ENCODE measurements around the gene COL1A1. TPM values are rescaled to one million over a fixed set of nuclear protein-coding genes. Genes with fewer than 3 reads are reported as not detected.

The COL1A1 gene
- total and polyA plus RNA-seq, 2 of the 13 experiments (the other 11 are each of a cell fraction or from before 2014, with no cell fraction given), result 0.05 TPM; not detected in 1

DNA sequence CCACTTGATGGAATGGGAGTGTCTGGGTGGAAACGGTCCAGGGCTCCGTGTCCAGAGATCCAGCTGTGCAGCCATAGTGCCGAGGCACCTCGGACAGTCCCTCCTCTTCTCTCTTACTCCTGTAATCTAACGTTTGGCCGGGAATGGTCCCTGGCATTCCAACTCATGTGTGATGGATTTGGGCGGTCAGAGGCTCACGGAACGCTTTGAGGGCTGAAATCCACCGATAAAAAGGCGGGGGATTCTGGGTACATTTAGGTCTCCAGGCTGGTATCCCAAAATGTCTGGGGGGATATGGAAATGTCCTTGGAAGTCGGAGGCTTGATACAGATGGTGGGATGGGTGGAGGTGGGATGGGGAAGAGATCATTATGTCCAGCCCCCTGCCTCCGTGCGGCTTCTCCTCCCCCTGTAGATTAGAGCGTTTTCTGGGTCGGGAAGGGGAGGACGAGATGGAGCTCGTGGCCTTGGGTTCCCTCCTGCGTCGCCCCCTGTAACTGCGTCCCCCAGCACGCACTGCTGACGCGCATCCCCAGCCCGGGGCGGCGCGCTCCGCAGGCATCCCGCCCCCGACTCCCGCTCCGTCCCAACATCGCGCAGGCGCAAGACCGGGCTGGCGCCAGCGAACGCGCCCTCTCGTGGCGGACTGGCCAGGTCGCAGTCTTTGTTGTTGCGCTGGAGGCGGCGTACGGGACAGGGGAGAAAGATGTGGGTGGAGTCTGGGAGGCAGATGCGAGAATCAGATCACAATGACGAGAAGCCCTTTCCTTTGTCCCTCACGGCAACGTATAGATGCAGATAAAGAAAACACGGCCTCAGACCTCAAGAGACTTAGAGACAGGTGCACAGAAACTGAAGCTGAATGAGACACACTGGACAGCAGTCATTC, 40.2 kb downstream of the COL1A1 start (continued):
- TF ChIP-seq ZNF30 (CRISPR knock-in tag; IDR thresholded peaks at IDR 0.05), result no peak
- no peak for TF ChIP-seq ATAD3A (CRISPR knock-in tag; IDR thresholded peaks at IDR 0.05)
- no peak for TF ChIP-seq BRCA1 (CRISPR knock-in tag; IDR thresholded peaks at IDR 0.05)
- 0 out of 2 replicates have a peak, but pooled peaks have one; percentile 0 for TF ChIP-seq ZFYVE20 (CRISPR knock-in tag; IDR thresholded peaks at IDR 0.05; ENCODE audit: borderline replicate concordance, low read depth)
- TF ChIP-seq KLF6 (CRISPR knock-in tag; IDR thresholded peaks at IDR 0.05), result 0 out of 2 replicates have a peak, but pooled peaks have one; percentile 33
- TF ChIP-seq, protein P1, sequence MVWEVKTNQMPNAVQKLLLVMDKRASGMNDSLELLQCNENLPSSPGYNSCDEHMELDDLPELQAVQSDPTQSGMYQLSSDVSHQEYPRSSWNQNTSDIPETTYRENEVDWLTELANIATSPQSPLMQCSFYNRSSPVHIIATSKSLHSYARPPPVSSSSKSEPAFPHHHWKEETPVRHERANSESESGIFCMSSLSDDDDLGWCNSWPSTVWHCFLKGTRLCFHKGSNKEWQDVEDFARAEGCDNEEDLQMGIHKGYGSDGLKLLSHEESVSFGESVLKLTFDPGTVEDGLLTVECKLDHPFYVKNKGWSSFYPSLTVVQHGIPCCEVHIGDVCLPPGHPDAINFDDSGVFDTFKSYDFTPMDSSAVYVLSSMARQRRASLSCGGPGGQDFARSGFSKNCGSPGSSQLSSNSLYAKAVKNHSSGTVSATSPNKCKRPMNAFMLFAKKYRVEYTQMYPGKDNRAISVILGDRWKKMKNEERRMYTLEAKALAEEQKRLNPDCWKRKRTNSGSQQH (CRISPR knock-in tag; IDR thresholded peaks at IDR 0.05; ENCODE audit: low read depth), result peak; percentile 74; the same call in 1 of the 2 replicates
- TF ChIP-seq ZNF777 (CRISPR knock-in tag; IDR thresholded peaks at IDR 0.05), result no peak
- TF ChIP-seq DR1 (CRISPR knock-in tag; IDR thresholded peaks at IDR 0.05), result peak; percentile 53; the same call in 1 of the 2 replicates
- TF ChIP-seq FOXJ3 (CRISPR knock-in tag; IDR thresholded peaks at IDR 0.05; ENCODE audit: borderline replicate concordance), result no peak
- TF ChIP-seq HCFC1 (IDR thresholded peaks at IDR 0.05; ENCODE audit: low read depth, low read length), result no peak

DNA sequence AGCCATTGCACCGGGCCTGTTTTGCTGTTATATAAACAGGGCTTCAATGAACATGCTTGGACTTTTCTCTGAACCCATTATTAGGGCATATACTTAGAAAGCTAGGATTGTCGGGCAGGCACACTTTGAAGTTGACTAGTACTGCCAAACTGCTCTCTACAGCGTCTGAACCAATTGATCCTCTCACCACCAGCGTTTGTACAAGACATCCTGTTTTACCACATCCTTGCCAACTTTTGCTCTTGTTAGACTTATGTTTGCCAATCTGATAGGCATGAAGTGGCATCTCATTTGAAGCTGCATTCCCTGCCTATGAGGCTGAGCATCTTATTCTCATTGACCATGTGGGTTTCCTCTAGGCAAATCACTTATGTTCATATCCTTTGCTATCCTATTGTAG, 43.5 kb downstream of the COL1A1 start:
- no TSS peak for BruUV-seq (replicated peaks)
- Histone ChIP-seq H3K36me3 (replicated peaks in 1 of 2; ENCODE audit: control insufficient read depth in 1 of 2, insufficient read depth in 2 of 2, low read length in 2 of 2) (no peaks in the 10 kb centered on the region), H3K9ac (ENCODE audit: insufficient read depth, low read depth, low read length) (no peak overlapping the region), H3K4me3 (replicated peaks in 1 of 3; ENCODE audit: insufficient read depth in 1 of 3, low read depth in 2 of 3, low read length in 3 of 3) (no peak overlapping the region), H3K27me3 (ENCODE audit: control insufficient read depth in 1 of 2, insufficient read depth in 2 of 2, low read length in 2 of 2) (peaks cover 2 to 41% of the 10 kb centered on the region in 2 experiments; a peak in 3 of 5 replicates), H3K4me2 (ENCODE audit: low read depth, low read length) (no peak overlapping the region), H3K9me3 (ENCODE audit: low read length) (no peaks in the 10 kb centered on the region), H3K27ac (ENCODE audit: extremely low read length, insufficient read depth, low read length) (no peak overlapping the region), H4K20me1 (ENCODE audit: insufficient read depth, low read length) (no peaks in the 10 kb centered on the region), H2AFZ (ENCODE audit: low read length) (no peak overlapping the region), H3K79me2 (ENCODE audit: insufficient read depth, low read length) (no peaks in the 10 kb centered on the region), H3K4me1 (ENCODE audit: insufficient read depth, low read length) (peaks cover 15% of the 10 kb centered on the region)
- FAIRE-seq (no peak), DNase-seq (ENCODE audit: low spot score) (no peak), ATAC-seq (no peak)
- in situ Hi-C loops (cut with HindIII; ENCODE audit: extremely low pct_ligation_motif_present, low pct_unique_long_range_greater_than_20kb) (no loop called here), intact Hi-C loops (cut with micrococcal nuclease; ENCODE audit: unreplicated experiment) (no loop called here)
- WGBS (ENCODE audit: low lambda C conversion rate), result 3% methylated on average over 4 of the region's 4 CpGs
- ChIA-PET POLR2A (no interaction called here), CTCF (ENCODE audit: low intra/inter-chr PET ratio, low total read pairs) (no interaction called here)
- TF ChIP-seq AGO2 (optimal IDR thresholded peaks at IDR 0.05; ENCODE audit: low read depth, low read length) (no peak), RARA (CRISPR knock-in tag; IDR thresholded peaks at IDR 0.05) (peak; percentile 25; the same call in 1 of the 2 replicates), ZNF850 (CRISPR knock-in tag; conservative IDR thresholded peaks at IDR 0.05) (no peak), RNF2 (conservative IDR thresholded peaks at IDR 0.05; ENCODE audit: low read depth) (no peak), EED (CRISPR knock-in tag; IDR thresholded peaks at IDR 0.05) (no peak), ZNF496 (CRISPR knock-in tag; IDR thresholded peaks at IDR 0.05; ENCODE audit: insufficient replicate concordance) (no peak), ZNF7 (CRISPR knock-in tag; IDR thresholded peaks at IDR 0.05) (peak; percentile 86), BCL6 (CRISPR knock-in tag; IDR thresholded peaks at IDR 0.05) (peak; percentile 62), EEA1 (CRISPR knock-in tag; IDR thresholded peaks at IDR 0.05; ENCODE audit: borderline replicate concordance) (no peak), ZSCAN25 (CRISPR knock-in tag; IDR thresholded peaks at IDR 0.05) (no peak)
- TF ChIP-seq, protein P2, sequence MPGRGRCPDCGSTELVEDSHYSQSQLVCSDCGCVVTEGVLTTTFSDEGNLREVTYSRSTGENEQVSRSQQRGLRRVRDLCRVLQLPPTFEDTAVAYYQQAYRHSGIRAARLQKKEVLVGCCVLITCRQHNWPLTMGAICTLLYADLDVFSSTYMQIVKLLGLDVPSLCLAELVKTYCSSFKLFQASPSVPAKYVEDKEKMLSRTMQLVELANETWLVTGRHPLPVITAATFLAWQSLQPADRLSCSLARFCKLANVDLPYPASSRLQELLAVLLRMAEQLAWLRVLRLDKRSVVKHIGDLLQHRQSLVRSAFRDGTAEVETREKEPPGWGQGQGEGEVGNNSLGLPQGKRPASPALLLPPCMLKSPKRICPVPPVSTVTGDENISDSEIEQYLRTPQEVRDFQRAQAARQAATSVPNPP (CRISPR knock-in tag; IDR thresholded peaks at IDR 0.05), result no peak
